Smooth muscle cell of the pulmonary artery (primary cell): Measurements from ENCODE around the gene AADAC. TPM values are rescaled to one million over a fixed set of nuclear protein-coding genes. Genes with fewer than 3 reads are reported as not detected.

Experiments used
- total RNA-seq: library from RNA; depleted of rRNA; stranded (reverse); fragments of >200 nt; gene quantifications from 2 replicates; pipeline ENCODE4 v1.2.3, GENCODE V29; 2014

Gene AADAC, protein sequence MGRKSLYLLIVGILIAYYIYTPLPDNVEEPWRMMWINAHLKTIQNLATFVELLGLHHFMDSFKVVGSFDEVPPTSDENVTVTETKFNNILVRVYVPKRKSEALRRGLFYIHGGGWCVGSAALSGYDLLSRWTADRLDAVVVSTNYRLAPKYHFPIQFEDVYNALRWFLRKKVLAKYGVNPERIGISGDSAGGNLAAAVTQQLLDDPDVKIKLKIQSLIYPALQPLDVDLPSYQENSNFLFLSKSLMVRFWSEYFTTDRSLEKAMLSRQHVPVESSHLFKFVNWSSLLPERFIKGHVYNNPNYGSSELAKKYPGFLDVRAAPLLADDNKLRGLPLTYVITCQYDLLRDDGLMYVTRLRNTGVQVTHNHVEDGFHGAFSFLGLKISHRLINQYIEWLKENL
- total RNA-seq, result 1.9 and 17.6 TPM in 2 replicates

DNA sequence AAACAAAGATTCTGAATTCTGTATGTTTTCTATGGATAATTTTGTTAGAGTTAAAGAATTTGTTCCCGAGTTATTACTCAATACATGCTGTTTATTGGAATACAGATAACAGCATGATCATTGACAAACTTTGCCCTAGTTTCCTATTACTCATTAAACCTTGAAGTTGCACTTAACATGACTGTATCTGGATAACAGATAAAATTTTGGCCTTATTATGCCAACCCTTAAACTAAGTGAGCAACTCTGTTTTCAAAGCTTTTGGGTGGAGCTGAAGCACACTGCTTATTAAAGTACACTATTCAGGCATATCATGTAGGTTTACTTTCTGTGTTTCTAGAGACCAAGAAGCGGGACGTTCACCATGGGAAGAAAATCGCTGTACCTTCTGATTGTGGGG, at the start of gene AADAC:
Gene AADAC, plus strand, starts transcription at position 318 of the 400 bp plus-strand sequence. Its CDS starts 47 bp downstream, at position 365.

DNA sequence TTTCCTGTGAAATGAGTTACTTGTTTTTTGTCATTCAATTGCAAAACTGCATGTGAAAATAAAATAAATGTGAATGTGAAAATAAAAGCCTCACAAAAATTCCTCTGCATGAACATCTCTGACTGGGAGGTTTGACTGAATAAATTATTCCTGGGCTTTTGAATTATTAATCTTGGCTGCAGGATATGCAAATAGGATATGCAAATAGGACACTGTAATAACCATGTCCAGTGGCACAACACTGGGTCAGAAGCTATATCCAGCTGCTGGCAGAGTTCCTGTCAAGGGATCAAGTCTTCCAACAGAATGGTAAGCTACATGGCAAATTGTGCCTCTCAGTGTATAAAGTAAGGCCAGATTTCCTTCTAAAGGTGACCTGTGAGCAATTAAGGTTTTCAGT, 59.5 kb downstream of the AADAC start, which contains the start of gene SUCNR1:
Gene SUCNR1, plus strand, starts transcription at position 246 of the 400 bp plus-strand sequence. CDS start 6,250 bp downstream, outside the sequence.

Other genes starting within 250 kb of the AADAC start
- gene AADACL2, start 80.2 kb upstream of the AADAC start, total RNA-seq, result not detected in 2 replicates
- 51.2 and 124 TPM in 2 replicates for gene SUCNR1, start 59.5 kb downstream of the AADAC start, total RNA-seq